Hepatocyte (in vitro differentiated cells): Measurements from ENCODE around the gene SERAC1. TPM values are rescaled to one million over a fixed set of nuclear protein-coding genes. Genes with fewer than 3 reads are reported as not detected.
"Not testable (repeated sequence)": the region's sequence is repeated elsewhere in the genome, so short reads cannot be mapped to it uniquely, and the experiment has no call there.

Source experiments
- DNase-seq: peaks from one replicate; pipeline ENCODE4 v3.0.0-alpha.2; 2016; ENCODE audit warnings: low spot score
- H2AFZ ChIP-seq: fragments of 200-600 bp; sonication (generic); 2 replicates; pipeline ENCODE4 v1.6.0; 2016; ENCODE audit warnings: antibody characterized with exemption, mild to moderate bottlenecking
- H3K27ac ChIP-seq: fragments of 200-600 bp; sonication (generic); 2 replicates; pipeline ENCODE4 v1.5.1; 2016; ENCODE audit warnings: mild to moderate bottlenecking
- H3K27me3 ChIP-seq: fragments of 200-600 bp; sonication (generic); 2 replicates; pipeline ENCODE4 v1.6.1; 2016
- H3K36me3 ChIP-seq: fragments of 200-600 bp; sonication (generic); replicated peaks from 2 replicates; pipeline ENCODE4 v1.5.1; 2016; ENCODE audit warnings: low read depth; ENCODE audit not compliant: insufficient read depth
- H3K4me1 ChIP-seq: fragments of 200-600 bp; sonication (generic); 2 replicates; pipeline ENCODE4 v1.5.1; 2016; ENCODE audit warnings: mild to moderate bottlenecking, moderate library complexity; ENCODE audit not compliant: insufficient read depth
- H3K4me2 ChIP-seq: fragments of 200-600 bp; sonication (generic); 2 replicates; pipeline ENCODE4 v1.6.0; 2016
- H3K4me3 ChIP-seq: fragments of 200-600 bp; sonication (generic); 2 replicates; pipeline ENCODE4 v1.5.1; 2016; ENCODE audit warnings: mild to moderate bottlenecking
- H3K79me2 ChIP-seq: fragments of 200-600 bp; sonication (generic); 2 replicates; pipeline ENCODE4 v1.6.0; 2017; ENCODE audit warnings: mild to moderate bottlenecking
- H3K9me2 ChIP-seq: fragments of 200-600 bp; sonication (generic); replicated peaks from 2 replicates; pipeline ENCODE4 v1.6.0; 2017; ENCODE audit warnings: mild to moderate bottlenecking; ENCODE audit not compliant: insufficient read depth
- H3K9me3 ChIP-seq: fragments of 200-600 bp; sonication (generic); 2 replicates; pipeline ENCODE4 v1.5.1; 2016; ENCODE audit warnings: low read depth, mild to moderate bottlenecking
- H4K20me1 ChIP-seq: fragments of 200-600 bp; sonication (generic); 2 replicates; pipeline ENCODE4 v1.6.0; 2016; ENCODE audit warnings: mild to moderate bottlenecking; ENCODE audit not compliant: insufficient read depth, poor library complexity, severe bottlenecking
- CTCF ChIP-seq: fragments of 200-600 bp; sonication (generic); IDR thresholded peaks from 2 replicates; pipeline ENCODE4 v1.5.1; 2016; ENCODE audit warnings: antibody characterized with exemption, mild to moderate bottlenecking; ENCODE audit not compliant: poor library complexity
- EZH2 ChIP-seq: fragments of 200-600 bp; sonication (generic); IDR thresholded peaks from 2 replicates; pipeline ENCODE4 v1.6.1; 2016; ENCODE audit warnings: antibody characterized with exemption, mild to moderate bottlenecking, borderline replicate concordance
- EZH2phosphoT487 ChIP-seq: fragments of 200-600 bp; sonication (generic); IDR thresholded peaks from one replicate; pipeline ENCODE4 v1.6.1; 2018; ENCODE audit warnings: antibody characterized with exemption, mild to moderate bottlenecking, low read depth, moderate library complexity; ENCODE audit not compliant: unreplicated experiment, severe bottlenecking
- WGBS: methylation state at CpG from one replicate; pipeline ENCODE4 v1.1.6; 2016; ENCODE audit warnings: low lambda C conversion rate; ENCODE audit errors: missing lambda C conversion rate; 5-methylcytosine and 5-hydroxymethylcytosine counted together
- polyA plus RNA-seq: library from polyadenylated mRNA; unstranded; fragments of >200 nt; fragmentation: Nextera tagmentation; extraction: Ambion mirVana; gene quantifications from 2 replicates; pipeline ENCODE4 v1.2.1, GENCODE V29; 2016
- total RNA-seq: library from RNA; depleted of rRNA; stranded (reverse); fragments of >200 nt; gene quantifications from 2 replicates; pipeline ENCODE4 v1.2.3, GENCODE V29; 2014

SERAC1 gene
- total RNA-seq, result 10.9 and 15.2 TPM in 2 replicates
- 4.9 and 10.5 TPM in 2 replicates for polyA plus RNA-seq

GRCh38 chr6:158168040-158168289 lies at the start of gene SERAC1:
SERAC1 (minus strand) TSS chr6:158168262; CDS start chr6:158158363, 9,899 bp downstream.
- Histone ChIP-seq H3K79me2 (peaks cover 39% of the 10 kb centered on the region), H3K27me3 (no peaks in the 10 kb centered on the region), H3K9me2 (no peaks in the 10 kb centered on the region), H3K4me2 (peak within 1 kb of the TSS; percentile 79), H2AFZ (peak within 1 kb of the TSS; percentile 69), H3K4me3 (peak within 1 kb of the TSS; percentile 71), H3K36me3 (no peaks in the 10 kb centered on the region), H3K27ac (peak within 1 kb of the TSS; percentile 97), H4K20me1 (no peaks in the 10 kb centered on the region), H3K4me1 (peaks cover 4% of the 10 kb centered on the region), H3K9me3 (no peaks in the 10 kb centered on the region)
- DNase-seq, result no peak
- no peak for TF ChIP-seq EZH2phosphoT487
- 0% methylated on average over 1 of the region's 29 CpGs for WGBS

- no peak overlapping the region for H3K4me3 ChIP-seq
- no peaks in the 10 kb centered on the region for H3K4me1 ChIP-seq
- peak; percentile 75 for TF ChIP-seq CTCF
- TF ChIP-seq EZH2, result no peak
- H3K9me2 ChIP-seq, result no peaks in the 10 kb centered on the region
- peak; percentile 89 for DNase-seq
- no peaks in the 10 kb centered on the region for H3K36me3 ChIP-seq
- H2AFZ ChIP-seq, result no peak overlapping the region
- no peak overlapping the region for H3K27ac ChIP-seq
- 20% methylated on average over 7 of the region's 7 CpGs for WGBS
- no peaks in the 10 kb centered on the region for H3K9me3 ChIP-seq
- H4K20me1 ChIP-seq, result no peaks in the 10 kb centered on the region
- no peak overlapping the region for H3K4me2 ChIP-seq
- no peaks in the 10 kb centered on the region for H3K79me2 ChIP-seq
- no peaks in the 10 kb centered on the region for H3K27me3 ChIP-seq
Observed at GRCh38 chr6:158213925-158214674, 46.0 kb upstream of the SERAC1 start.

DNA sequence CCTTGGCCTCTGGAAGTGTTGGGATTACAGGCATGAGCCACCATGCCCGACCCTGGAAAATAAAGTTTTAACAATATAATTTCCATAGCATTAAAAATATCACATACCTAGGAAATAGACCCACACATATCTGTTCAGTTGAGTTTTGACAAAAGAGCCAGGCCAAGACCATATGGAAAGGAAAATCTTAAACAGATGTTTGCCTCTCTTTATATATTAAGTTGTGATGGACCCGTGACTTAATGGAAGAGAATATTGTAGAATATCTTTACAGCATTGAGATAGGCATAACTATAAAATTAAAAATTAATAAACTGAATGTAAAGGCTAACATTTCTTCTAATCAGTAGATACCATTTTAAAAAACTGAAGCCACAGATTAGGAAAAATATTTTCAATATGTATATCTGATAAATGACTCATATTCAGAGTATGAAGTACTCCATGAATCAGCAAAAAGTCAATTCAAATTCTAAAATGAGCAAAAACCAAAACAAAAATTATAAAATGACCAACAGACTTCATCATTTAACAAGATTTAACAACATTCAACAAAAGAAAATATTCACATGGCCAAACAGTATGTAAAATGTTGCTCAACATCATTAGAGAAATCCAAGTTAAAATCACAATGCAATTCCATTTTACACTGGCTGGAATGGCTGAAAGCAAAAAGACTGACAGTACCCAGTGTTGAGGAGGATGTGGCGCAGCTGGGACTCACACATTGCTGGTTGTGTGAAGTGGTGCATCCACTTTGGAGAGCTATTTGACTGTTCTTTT lies 43.4 kb upstream of the SERAC1 start:
- WGBS, result 83% methylated on average over 3 of the region's 3 CpGs
- no peaks in the 10 kb centered on the region for H3K9me2 ChIP-seq
- no peak overlapping the region for H2AFZ ChIP-seq
- no peaks in the 10 kb centered on the region for H3K79me2 ChIP-seq
- H3K9me3 ChIP-seq, result no peaks in the 10 kb centered on the region
- no peak overlapping the region for H3K4me2 ChIP-seq
- no peaks in the 10 kb centered on the region for H3K4me1 ChIP-seq
- H3K36me3 ChIP-seq, result no peaks in the 10 kb centered on the region
- no peak overlapping the region for H3K27ac ChIP-seq
- DNase-seq, result no peak
- TF ChIP-seq EZH2, result no peak
- no peak for TF ChIP-seq EZH2phosphoT487
- TF ChIP-seq CTCF, result no peak
- no peaks in the 10 kb centered on the region for H4K20me1 ChIP-seq
- no peak overlapping the region for H3K4me3 ChIP-seq
- H3K27me3 ChIP-seq, result no peaks in the 10 kb centered on the region

DNA sequence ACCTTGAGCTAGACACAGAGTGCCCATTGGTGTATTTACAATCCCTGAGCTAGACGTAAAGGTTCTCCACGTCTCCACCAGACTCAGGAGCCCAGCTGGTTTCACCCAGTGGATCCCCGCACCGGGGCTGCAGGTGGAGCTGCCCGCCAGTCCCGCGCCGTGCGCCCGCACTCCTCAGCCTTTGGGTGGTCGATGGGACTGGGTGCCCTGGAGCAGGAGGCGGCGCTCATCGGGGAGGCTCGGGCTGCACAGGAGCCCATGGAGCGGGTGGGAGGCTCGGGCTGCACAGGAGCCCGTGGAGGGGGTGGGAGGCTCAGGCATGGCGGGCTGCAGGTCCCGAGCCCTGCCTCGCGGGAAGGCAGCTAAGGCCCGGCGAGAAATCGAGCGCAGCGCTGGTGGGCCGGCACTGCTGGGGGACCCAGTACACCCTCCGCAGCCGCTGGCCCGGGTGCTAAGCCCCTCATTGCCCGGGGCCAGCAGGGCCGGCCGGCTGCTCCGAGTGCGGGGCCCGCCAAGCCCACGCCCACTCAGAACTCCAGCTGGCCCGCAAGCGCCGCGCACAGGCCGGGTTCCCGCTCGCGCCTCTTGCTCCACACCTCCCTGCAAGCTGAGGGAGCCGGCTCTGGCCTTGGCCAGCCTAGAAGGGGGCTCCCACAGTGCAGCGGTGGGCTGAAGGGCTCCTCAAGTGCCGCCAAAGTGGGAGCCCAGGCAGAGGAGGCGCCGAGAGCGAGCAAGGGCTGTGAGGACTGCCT lies 41.7 kb upstream of the SERAC1 start:
- H3K9me3 ChIP-seq, H4K20me1 ChIP-seq, DNase-seq, H3K9me2 ChIP-seq, H3K4me3 ChIP-seq, H3K4me1 ChIP-seq, H3K79me2 ChIP-seq, H3K4me2 ChIP-seq, H3K27me3 ChIP-seq, H2AFZ ChIP-seq, H3K27ac ChIP-seq, H3K36me3 ChIP-seq: not testable (repeated sequence)
- over 99% methylated on average over 31 of the region's 52 CpGs for WGBS

GRCh38 chr6:158208226-158209030 lies 40.4 kb upstream of the SERAC1 start:
- not testable (repeated sequence) for DNase-seq, H3K4me1 ChIP-seq, H3K4me2 ChIP-seq, H3K79me2 ChIP-seq, H2AFZ ChIP-seq, H3K9me3 ChIP-seq, H3K36me3 ChIP-seq, H3K9me2 ChIP-seq, H4K20me1 ChIP-seq, H3K4me3 ChIP-seq, H3K27me3 ChIP-seq
- 90% methylated on average over 20 of the region's 20 CpGs for WGBS
- peak overlapping the region; percentile 30 for H3K27ac ChIP-seq
